Measurements from ENCODE around the gene MOCS2. TPM values are rescaled to one million over a fixed set of nuclear protein-coding genes. Genes with fewer than 3 reads are reported as not detected.
A peak's percentile ranks its signal among the peaks of the same experiment; 100 is the strongest.

Gene MOCS2
- 100 to 1,000 TPM in 1 of 4 donors, 10 to 100 TPM in 3; 68.7 to 117 (median 86.4) TPM for total RNA-seq

DNA sequence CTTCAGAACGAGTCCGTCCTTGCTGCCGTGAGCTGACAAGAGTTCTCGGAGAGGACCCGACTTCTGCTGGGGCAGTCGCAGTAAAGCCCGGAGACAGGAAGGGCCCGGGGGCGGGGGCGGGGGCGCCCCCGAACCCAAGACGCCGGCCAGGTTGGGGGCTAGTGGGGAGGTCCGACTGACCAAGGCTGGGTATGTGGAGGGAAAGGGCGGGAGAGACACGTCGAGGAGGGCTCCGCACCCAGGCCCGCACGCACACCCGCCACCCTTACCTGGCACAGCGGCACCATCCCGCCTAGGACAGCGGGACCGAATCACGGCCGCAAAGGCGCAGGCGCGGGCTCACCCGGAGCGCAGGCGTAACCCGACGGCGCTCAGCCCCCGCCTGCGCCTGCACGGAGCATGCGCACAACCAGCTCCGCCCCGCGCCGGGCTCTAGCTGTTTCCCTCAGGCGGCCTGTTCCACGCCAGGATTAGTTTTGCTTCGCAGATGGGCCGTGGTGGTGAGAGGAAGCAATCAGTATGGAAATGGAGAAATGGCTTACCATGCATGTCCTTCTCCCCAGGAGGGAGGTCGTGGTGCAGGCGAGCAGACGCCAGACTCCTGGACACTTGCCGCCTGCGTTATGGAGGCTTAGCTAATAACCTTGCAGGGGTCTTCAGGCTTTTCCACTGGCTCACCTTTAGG, at the start of gene MOCS2:
MOCS2 (minus strand) TSS at position 315 of the 685 bp plus-strand sequence. CDS start 2,583 bp downstream, outside the sequence.
- H3K27ac ChIP-seq = peak within 1 kb of the TSS; percentile 8 to 90 (median 85)
- H3K4me1 ChIP-seq = peaks cover 0 to 56% (median 2%) of the 10 kb centered on the region in 3 donors
- no peaks in the 10 kb centered on the region for H3K27me3 ChIP-seq
- H3K36me3 ChIP-seq = peaks cover 0 to 14% of the 10 kb centered on the region in 2 donors
- ATAC-seq = peak; percentile 100
- WGBS, 2 donors (ENCODE audit: low coverage in 1 of 2) = 0% methylated on average over 10 of the region's 54 CpGs; no CpG with 5 or more reads in 1 of the 2 donors
- H3K9me3 ChIP-seq = no peaks in the 10 kb centered on the region
- TF ChIP-seq POLR2AphosphoS5 (IDR thresholded peaks at IDR 0.05) (peak; percentile 76), POLR2A (IDR thresholded peaks at IDR 0.05) (peak; percentile 66 to 72), EP300 (IDR thresholded peaks at IDR 0.05) (no peak)
- TF ChIP-seq, protein P1, sequence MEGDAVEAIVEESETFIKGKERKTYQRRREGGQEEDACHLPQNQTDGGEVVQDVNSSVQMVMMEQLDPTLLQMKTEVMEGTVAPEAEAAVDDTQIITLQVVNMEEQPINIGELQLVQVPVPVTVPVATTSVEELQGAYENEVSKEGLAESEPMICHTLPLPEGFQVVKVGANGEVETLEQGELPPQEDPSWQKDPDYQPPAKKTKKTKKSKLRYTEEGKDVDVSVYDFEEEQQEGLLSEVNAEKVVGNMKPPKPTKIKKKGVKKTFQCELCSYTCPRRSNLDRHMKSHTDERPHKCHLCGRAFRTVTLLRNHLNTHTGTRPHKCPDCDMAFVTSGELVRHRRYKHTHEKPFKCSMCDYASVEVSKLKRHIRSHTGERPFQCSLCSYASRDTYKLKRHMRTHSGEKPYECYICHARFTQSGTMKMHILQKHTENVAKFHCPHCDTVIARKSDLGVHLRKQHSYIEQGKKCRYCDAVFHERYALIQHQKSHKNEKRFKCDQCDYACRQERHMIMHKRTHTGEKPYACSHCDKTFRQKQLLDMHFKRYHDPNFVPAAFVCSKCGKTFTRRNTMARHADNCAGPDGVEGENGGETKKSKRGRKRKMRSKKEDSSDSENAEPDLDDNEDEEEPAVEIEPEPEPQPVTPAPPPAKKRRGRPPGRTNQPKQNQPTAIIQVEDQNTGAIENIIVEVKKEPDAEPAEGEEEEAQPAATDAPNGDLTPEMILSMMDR (IDR thresholded peaks at IDR 0.05) = peak in 1 of 4 experiments; percentile 20
- peak within 1 kb of the TSS; percentile 48 to 90 for H3K4me3 ChIP-seq

DNA sequence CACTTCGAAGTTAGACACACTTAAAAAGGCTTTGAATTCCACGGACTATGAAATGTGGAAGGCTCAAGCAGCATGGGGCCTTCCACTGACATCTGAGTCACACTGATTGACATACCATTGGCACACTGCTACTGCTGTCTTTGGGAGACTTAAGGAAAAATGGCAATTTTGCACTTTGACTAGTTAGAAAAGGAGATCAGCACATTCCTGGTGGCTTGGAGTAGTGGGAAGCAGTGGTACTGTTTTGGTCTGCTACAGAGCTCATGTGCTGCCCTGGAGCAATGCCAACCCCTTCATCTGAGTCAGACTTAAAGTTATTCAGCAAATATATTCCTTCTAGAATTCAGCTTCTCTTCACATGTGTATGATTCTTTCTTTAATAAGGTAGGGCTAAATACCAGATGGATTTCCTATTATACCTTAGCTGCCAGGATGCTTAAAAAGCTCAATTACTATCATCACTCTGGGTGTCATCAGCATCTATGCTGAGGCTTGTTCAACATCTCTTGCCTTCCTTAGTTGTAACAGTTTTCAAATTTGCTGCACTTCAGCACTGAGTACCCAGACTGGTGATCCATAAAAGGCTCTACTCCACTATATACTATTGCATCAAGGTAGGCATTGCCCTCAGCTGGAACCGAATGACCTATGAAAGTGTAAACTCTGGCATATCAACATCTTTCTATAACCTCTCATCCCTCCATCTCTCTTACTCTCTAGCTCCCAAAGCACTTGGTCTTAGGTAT, 42.3 kb upstream of the MOCS2 start:
- TF ChIP-seq, protein P1 (IDR thresholded peaks at IDR 0.05) = no peak
- TF ChIP-seq POLR2A (IDR thresholded peaks at IDR 0.05) (no peak), POLR2AphosphoS5 (IDR thresholded peaks at IDR 0.05) (no peak)
- H3K27ac ChIP-seq = no peak overlapping the region
- 84 to 94% methylated on average over 3 of the region's 3 CpGs for WGBS, 2 donors (ENCODE audit: low coverage in 1 of 2)
- no peaks in the 10 kb centered on the region for H3K36me3 ChIP-seq
- H3K4me1 ChIP-seq = no peaks in the 10 kb centered on the region
- H3K4me3 ChIP-seq = no peak overlapping the region
- no peaks in the 10 kb centered on the region for H3K9me3 ChIP-seq
- peaks cover 1% of the 10 kb centered on the region for H3K27me3 ChIP-seq
- no peak for ATAC-seq

DNA sequence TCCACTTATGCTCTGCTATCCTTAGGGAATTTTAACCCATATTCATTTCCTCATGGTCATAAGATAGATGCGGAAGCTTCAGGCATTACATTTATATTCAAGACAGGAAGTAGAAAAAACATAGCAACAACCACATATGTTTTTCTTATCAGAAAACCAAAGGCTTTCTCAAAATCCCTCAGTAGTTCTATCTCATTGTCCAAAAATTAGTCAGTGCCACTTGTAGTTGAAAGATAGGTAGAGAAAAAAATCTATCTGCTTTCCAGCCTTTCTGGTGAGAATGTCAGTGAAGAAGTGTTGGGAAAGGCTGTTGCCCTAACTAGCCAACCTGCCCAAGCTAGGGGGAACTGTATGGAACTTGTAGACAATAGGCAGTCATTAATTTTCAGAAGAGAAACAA, 23.5 kb upstream of the MOCS2 start:
- H3K4me1 ChIP-seq = no peaks in the 10 kb centered on the region
- H3K36me3 ChIP-seq = no peaks in the 10 kb centered on the region
- H3K9me3 ChIP-seq = no peaks in the 10 kb centered on the region
- TF ChIP-seq EP300 (IDR thresholded peaks at IDR 0.05) = no peak
- TF ChIP-seq POLR2A (IDR thresholded peaks at IDR 0.05) = no peak
- no peaks in the 10 kb centered on the region for H3K27me3 ChIP-seq
- no peak for ATAC-seq
- H3K27ac ChIP-seq = no peak overlapping the region
- no peak overlapping the region for H3K4me3 ChIP-seq
- WGBS, 2 donors (ENCODE audit: low coverage in 1 of 2) = 57 to 78% methylated on average over 1 of the region's 1 CpG

DNA sequence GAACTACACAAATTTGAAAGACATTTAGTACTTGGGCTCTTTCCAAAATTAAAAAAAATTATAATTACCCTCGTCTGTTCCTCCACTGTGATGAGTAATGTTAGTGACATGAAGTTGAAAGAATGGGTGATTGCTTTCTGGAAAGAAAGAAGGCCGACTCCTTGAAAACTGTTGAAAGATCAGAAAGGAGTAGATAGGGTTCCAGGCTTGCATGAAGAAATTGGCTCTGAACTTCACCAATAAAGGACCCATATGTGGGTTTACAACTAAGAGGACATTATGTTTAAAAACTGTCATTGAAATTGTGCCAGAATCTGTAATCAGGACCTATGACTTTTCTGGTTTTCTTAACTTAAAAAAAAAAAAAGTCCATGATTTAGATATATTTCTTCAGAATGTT, 20.7 kb upstream of the MOCS2 start:
- H3K4me3 ChIP-seq = no peak overlapping the region
- no peaks in the 10 kb centered on the region for H3K4me1 ChIP-seq
- no peaks in the 10 kb centered on the region for H3K36me3 ChIP-seq
- no peaks in the 10 kb centered on the region for H3K9me3 ChIP-seq
- ATAC-seq = no peak
- TF ChIP-seq, protein P1 (IDR thresholded peaks at IDR 0.05) = no peak
- TF ChIP-seq EP300 (IDR thresholded peaks at IDR 0.05) = no peak
- TF ChIP-seq POLR2AphosphoS5 (IDR thresholded peaks at IDR 0.05) = no peak
- no peak for TF ChIP-seq POLR2A (IDR thresholded peaks at IDR 0.05)
- 39 to 44% methylated on average over 2 of the region's 2 CpGs for WGBS, 2 donors (ENCODE audit: low coverage in 1 of 2)
- H3K27ac ChIP-seq = no peak overlapping the region
- no peaks in the 10 kb centered on the region for H3K27me3 ChIP-seq

GRCh38 chr5:53128481-53128880, 18.9 kb upstream of the MOCS2 start:
- Histone ChIP-seq H3K27me3 (no peaks in the 10 kb centered on the region), H3K27ac (no peak overlapping the region), H3K36me3 (no peaks in the 10 kb centered on the region), H3K4me3 (no peak overlapping the region), H3K9me3 (no peaks in the 10 kb centered on the region), H3K4me1 (no peaks in the 10 kb centered on the region)
- no peak for ATAC-seq
- WGBS, 2 donors (ENCODE audit: low coverage in 1 of 2) = 91% methylated on average over 1 of the region's 1 CpG; no CpG with 5 or more reads in 1 of the 2 donors
- TF ChIP-seq EP300 (IDR thresholded peaks at IDR 0.05) (no peak), POLR2A (IDR thresholded peaks at IDR 0.05) (no peak), POLR2AphosphoS5 (IDR thresholded peaks at IDR 0.05) (no peak)
